Measurements from ENCODE around the gene LRBA.

DNA sequence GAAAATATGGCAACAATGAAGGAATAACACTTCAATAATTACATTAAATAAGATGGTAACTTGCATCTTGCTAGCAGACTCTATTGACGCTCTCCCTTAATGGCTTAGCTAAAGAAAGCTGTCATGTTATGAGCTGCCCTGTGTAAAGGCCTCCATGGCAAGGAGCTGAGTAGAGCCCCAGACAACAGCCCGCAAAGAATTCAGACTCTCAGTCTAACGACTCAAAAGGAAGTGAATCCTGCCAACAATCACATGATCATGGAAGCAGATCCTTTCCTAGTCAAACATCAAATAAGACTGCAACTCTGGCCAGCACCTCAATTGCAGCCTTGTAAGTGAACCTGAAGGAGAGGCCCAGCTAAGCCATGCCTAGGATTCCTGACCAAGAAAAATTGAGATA, 275.5 kb downstream of the LRBA start:
- TF ChIP-seq CTCF (IDR thresholded peaks at IDR 0.05) (no peak), EHMT2 (IDR thresholded peaks at IDR 0.05; ENCODE audit: low read depth) (no peak), CBX2 (IDR thresholded peaks at IDR 0.05; ENCODE audit: borderline replicate concordance, low read depth) (no peak), MAFK (IDR thresholded peaks at IDR 0.05; ENCODE audit: partially characterized antibody) (no peak), SREBF2 (IDR thresholded peaks at IDR 0.05) (no peak), NPAS2 (CRISPR knock-in tag; IDR thresholded peaks at IDR 0.05; ENCODE audit: borderline replicate concordance) (no peak), NR3C1 (IDR thresholded peaks at IDR 0.05) (no peak), EHF (CRISPR knock-in tag; IDR thresholded peaks at IDR 0.05) (no peak), POLR2A (IDR thresholded peaks at IDR 0.05; ENCODE audit: low read length) (no peak), PHF8 (IDR thresholded peaks at IDR 0.05; ENCODE audit: borderline replicate concordance, low read depth) (no peak), CHD2 (IDR thresholded peaks at IDR 0.05; ENCODE audit: low read length, partially characterized antibody) (no peak), JUN (IDR thresholded peaks at IDR 0.05) (no peak)
- TF ChIP-seq, protein P1, sequence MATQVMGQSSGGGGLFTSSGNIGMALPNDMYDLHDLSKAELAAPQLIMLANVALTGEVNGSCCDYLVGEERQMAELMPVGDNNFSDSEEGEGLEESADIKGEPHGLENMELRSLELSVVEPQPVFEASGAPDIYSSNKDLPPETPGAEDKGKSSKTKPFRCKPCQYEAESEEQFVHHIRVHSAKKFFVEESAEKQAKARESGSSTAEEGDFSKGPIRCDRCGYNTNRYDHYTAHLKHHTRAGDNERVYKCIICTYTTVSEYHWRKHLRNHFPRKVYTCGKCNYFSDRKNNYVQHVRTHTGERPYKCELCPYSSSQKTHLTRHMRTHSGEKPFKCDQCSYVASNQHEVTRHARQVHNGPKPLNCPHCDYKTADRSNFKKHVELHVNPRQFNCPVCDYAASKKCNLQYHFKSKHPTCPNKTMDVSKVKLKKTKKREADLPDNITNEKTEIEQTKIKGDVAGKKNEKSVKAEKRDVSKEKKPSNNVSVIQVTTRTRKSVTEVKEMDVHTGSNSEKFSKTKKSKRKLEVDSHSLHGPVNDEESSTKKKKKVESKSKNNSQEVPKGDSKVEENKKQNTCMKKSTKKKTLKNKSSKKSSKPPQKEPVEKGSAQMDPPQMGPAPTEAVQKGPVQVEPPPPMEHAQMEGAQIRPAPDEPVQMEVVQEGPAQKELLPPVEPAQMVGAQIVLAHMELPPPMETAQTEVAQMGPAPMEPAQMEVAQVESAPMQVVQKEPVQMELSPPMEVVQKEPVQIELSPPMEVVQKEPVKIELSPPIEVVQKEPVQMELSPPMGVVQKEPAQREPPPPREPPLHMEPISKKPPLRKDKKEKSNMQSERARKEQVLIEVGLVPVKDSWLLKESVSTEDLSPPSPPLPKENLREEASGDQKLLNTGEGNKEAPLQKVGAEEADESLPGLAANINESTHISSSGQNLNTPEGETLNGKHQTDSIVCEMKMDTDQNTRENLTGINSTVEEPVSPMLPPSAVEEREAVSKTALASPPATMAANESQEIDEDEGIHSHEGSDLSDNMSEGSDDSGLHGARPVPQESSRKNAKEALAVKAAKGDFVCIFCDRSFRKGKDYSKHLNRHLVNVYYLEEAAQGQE (IDR thresholded peaks at IDR 0.05): no peak

Measured in A549 (cell line).